GM12864 (cell line): ENCODE measurements around the gene NELL2.

Experiments used
- DNase-seq: peaks from one replicate; pipeline ENCODE4 v3.0.0-alpha.2; 2011; ENCODE audit warnings: low read depth
- H3K4me3 ChIP-seq: 2 replicates; pipeline ENCODE4 v1.5.1; 2011; ENCODE audit warnings: mild to moderate bottlenecking, low read depth, low read length, control low read depth
- TF ChIP-seq, protein P1 (sequence below): IDR thresholded peaks from 2 replicates; pipeline ENCODE4 v1.5.1; 2011; ENCODE audit warnings: low read depth, mild to moderate bottlenecking, moderate library complexity, low read length, control low read depth, inconsistent platforms; ENCODE audit errors: missing control alignments

Gene NELL2

DNA sequence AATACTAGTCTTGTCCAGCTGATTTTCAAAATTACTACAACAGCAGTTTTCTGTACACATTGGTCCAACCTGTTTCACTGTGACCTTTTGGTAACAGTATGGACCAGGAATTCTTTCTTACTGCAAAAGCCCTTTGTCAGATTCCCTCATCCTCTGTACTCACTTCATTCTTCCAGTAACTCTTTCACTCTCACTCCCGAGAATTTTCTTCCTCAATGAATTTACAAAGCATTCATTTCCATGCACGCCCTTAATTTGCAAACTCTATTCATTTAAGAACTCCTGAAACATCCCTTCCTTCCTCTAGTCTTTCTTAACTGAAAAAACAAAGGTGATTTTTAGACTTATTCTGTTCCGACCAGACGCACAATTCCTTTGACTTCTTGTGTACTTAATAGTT lies 238.2 kb downstream of the NELL2 start:
- DNase-seq: no peak
- TF ChIP-seq, protein P1, sequence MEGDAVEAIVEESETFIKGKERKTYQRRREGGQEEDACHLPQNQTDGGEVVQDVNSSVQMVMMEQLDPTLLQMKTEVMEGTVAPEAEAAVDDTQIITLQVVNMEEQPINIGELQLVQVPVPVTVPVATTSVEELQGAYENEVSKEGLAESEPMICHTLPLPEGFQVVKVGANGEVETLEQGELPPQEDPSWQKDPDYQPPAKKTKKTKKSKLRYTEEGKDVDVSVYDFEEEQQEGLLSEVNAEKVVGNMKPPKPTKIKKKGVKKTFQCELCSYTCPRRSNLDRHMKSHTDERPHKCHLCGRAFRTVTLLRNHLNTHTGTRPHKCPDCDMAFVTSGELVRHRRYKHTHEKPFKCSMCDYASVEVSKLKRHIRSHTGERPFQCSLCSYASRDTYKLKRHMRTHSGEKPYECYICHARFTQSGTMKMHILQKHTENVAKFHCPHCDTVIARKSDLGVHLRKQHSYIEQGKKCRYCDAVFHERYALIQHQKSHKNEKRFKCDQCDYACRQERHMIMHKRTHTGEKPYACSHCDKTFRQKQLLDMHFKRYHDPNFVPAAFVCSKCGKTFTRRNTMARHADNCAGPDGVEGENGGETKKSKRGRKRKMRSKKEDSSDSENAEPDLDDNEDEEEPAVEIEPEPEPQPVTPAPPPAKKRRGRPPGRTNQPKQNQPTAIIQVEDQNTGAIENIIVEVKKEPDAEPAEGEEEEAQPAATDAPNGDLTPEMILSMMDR: no peak
- H3K4me3 ChIP-seq: no peak overlapping the region

DNA sequence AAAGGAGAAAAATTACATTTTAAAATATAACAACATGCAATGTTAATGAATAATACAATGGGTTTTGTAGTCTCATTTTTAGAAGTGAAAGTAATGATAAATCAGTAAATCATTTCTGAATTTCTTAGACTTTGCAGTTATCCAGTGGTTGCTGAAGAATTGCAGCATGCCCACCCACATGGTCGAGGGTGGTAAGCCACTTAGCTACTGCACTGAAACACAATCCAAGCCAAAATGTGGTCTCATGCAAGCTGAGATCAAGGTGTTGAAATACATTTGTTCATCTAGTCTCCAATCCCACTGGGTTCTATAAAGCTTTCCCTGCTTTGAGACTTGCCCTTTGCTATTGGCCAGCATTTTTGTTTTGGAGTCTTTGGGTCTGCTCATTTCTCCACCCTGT lies 247.9 kb downstream of the NELL2 start:
- TF ChIP-seq, protein P1: no peak
- DNase-seq: no peak
- no peak overlapping the region for H3K4me3 ChIP-seq

DNA sequence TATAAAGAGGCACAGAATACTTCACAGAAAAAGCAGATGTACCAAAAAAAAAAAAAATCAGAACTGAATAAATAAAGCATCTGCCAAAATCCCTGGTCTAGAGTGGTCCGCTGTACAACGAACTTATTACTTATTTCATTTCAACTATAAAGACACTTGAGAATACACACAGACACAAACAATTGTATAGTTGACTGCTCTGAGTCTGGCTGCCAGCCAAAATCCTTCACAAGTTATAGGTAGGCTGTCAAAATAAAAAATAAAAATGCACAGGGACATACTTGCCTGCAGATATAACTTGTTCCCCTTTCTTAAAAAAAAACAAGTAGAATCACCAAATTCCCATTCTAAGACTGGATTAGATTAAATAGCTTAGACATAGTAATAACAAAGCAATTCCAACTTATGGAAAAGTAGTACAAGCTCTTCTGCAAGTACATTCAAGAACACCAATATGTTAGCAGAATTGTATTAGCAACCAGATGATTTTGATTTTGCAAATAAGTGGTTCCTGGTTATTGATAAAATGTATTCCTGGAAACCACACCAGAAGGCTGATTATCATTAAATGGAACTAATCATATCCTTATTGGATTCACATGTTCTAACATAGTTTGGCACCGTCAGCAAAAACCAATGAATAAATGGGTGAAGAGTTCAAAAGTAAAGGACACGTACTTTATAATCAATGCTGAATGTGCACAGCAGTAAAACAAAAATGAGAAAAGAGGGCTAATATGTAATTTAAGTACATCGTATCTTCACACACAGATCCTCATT lies 248.5 kb downstream of the NELL2 start:
- H3K4me3 ChIP-seq: no peak overlapping the region
- TF ChIP-seq, protein P1: no peak
- DNase-seq: no peak

DNA sequence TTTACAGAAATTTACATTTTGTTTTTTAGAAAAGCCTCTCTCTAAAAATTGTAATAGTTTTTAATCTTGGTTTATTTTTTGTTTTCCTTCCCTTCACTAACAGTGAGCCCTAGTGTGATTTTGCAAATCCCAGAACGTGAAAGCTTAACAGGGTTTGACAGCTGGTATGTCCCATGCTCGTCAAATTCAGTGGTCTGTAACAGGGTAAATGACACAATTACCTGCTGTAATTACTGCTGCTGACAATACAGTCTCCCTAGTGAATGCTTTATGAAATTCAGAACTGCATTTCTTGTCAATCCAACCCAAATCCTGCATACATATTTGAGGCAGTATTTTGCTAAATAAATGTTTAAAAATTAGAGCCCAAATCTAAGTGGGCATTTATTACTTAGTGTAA lies 249.2 kb downstream of the NELL2 start:
- DNase-seq: no peak
- no peak overlapping the region for H3K4me3 ChIP-seq
- TF ChIP-seq, protein P1: no peak

DNA sequence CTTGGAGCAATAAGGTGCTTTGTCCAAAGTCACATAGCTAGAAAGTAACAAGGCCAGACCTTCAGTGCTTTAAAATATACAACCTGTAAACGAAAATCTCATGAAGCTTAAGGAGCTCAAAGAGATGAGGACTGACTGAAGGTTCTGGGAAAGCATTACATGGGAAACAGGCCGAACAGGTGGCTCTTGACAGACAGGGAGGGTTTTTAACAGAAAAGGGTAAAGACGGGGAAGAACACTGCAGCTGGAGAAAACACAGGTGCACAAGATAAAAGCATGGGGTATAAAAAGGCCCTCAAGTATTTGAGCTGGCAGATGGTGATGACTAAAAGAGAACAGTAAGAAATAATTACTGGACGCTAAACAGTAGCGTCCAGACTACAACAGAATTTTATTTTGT lies 257.2 kb downstream of the NELL2 start:
- TF ChIP-seq, protein P1: no peak
- H3K4me3 ChIP-seq: no peak overlapping the region
- DNase-seq: no peak

DNA sequence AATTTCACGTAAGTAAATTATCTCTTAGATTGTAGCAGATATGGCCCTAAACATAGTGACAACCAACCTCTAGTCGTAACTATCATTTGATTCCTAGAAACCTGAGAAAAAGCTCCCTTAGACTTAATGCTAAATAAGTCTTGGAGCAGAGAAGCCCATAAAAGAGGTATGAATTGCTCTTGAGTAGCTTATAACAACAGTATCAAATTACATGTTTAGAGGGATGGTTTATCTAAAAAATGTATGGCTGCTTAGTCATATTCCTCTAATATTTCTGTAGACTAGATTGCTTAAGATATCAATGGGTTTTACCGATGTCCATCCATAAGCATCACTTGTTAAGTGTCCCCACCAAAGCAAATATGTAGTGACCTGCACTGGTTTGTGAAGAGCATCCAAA lies 259.7 kb downstream of the NELL2 start:
- no peak for DNase-seq
- TF ChIP-seq, protein P1: no peak
- no peak overlapping the region for H3K4me3 ChIP-seq

DNA sequence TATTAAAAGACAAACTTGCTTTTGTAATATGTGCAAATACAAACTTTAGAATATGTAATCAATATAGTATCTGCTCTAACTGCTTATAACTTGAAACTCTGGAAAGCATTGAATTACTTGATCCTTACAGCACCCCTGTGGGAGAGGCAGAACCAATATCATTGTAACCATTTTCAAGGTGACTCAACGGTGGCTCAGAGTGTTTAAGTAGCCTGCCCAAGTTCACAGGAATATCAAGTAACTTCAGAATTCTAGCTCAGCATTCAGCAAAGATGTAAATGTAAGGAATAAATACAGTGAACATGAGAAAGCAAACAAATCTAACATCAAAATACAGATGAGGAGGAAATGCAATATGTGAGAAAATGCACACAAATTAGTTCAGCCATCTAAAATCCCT lies 264.6 kb downstream of the NELL2 start:
- no peak for DNase-seq
- TF ChIP-seq, protein P1: no peak
- H3K4me3 ChIP-seq: no peak overlapping the region
